Measurements from ENCODE around the gene NID1. TPM values are rescaled to one million over a fixed set of nuclear protein-coding genes. Genes with fewer than 3 reads are reported as not detected.

NID1 gene
- total RNA-seq, 1 donor from 2014 or later = 73.0 TPM

GRCh38 chr1:235997049-235997448, 67.8 kb downstream of the NID1 start:
- no peaks in the 10 kb centered on the region for H4K20me1 ChIP-seq (ENCODE audit: insufficient read depth, low read length)
- H3K4me1 ChIP-seq (ENCODE audit: insufficient read depth, low read length) = peaks cover 16% of the 10 kb centered on the region
- Mint-ChIP-seq H3K27me3 (ENCODE audit: low read depth, unreplicated experiment) (no peaks in the 10 kb centered on the region), H3K4me1 (ENCODE audit: low read depth, unreplicated experiment) (peaks cover 39% of the 10 kb centered on the region), H3K36me3 (ENCODE audit: low read depth, unreplicated experiment) (peaks cover 7% of the 10 kb centered on the region), H3K4me3 (ENCODE audit: unreplicated experiment) (no peak overlapping the region), H3K9me3 (ENCODE audit: unreplicated experiment) (no peaks in the 10 kb centered on the region), H3K27ac (ENCODE audit: unreplicated experiment) (no peak overlapping the region)
- no peaks in the 10 kb centered on the region for H3K9me3 ChIP-seq (ENCODE audit: insufficient read depth, low read depth, low read length)
- no peak overlapping the region for H3K4me3 ChIP-seq (ENCODE audit: insufficient read depth, low read depth, low read length)
- DNase-seq (ENCODE audit: low read depth) = no peak
- no peaks in the 10 kb centered on the region for H3K27me3 ChIP-seq (ENCODE audit: insufficient read depth, low read length)
- no peak for FAIRE-seq
- H3K4me2 ChIP-seq (ENCODE audit: low read length) = no peak overlapping the region
- no peak overlapping the region for H2AFZ ChIP-seq (ENCODE audit: low read depth, low read length)
- no peak for TF ChIP-seq EZH2 (IDR thresholded peaks at IDR 0.05; ENCODE audit: insufficient read depth, low read length)
- no peak for TF ChIP-seq CTCF (IDR thresholded peaks at IDR 0.05; ENCODE audit: insufficient read depth, low read depth, low read length)
- H3K79me2 ChIP-seq (ENCODE audit: insufficient read depth, low read length) = no peaks in the 10 kb centered on the region
- no peak overlapping the region for H3K9ac ChIP-seq (ENCODE audit: low read length)
- peaks cover 2% of the 10 kb centered on the region for H3K36me3 ChIP-seq (ENCODE audit: insufficient read depth, low read length)
- no peak overlapping the region for H3K27ac ChIP-seq (ENCODE audit: low read depth, low read length)

GRCh38 chr1:235996048-235996785, 68.7 kb downstream of the NID1 start:
- Mint-ChIP-seq H3K4me3 (ENCODE audit: unreplicated experiment) (no peak overlapping the region), H3K27me3 (ENCODE audit: low read depth, unreplicated experiment) (no peaks in the 10 kb centered on the region), H3K9me3 (ENCODE audit: unreplicated experiment) (no peaks in the 10 kb centered on the region), H3K27ac (ENCODE audit: unreplicated experiment) (no peak overlapping the region), H3K36me3 (ENCODE audit: low read depth, unreplicated experiment) (peaks cover 7% of the 10 kb centered on the region), H3K4me1 (ENCODE audit: low read depth, unreplicated experiment) (peaks cover 31% of the 10 kb centered on the region)
- DNase-seq (ENCODE audit: low read depth) = no peak
- no peak overlapping the region for H2AFZ ChIP-seq (ENCODE audit: low read depth, low read length)
- H3K9me3 ChIP-seq (ENCODE audit: insufficient read depth, low read depth, low read length) = no peaks in the 10 kb centered on the region
- TF ChIP-seq CTCF (IDR thresholded peaks at IDR 0.05; ENCODE audit: insufficient read depth, low read depth, low read length) = no peak
- no peak for TF ChIP-seq EZH2 (IDR thresholded peaks at IDR 0.05; ENCODE audit: insufficient read depth, low read length)
- no peak overlapping the region for H3K4me3 ChIP-seq (ENCODE audit: insufficient read depth, low read depth, low read length)
- peaks cover 2% of the 10 kb centered on the region for H3K36me3 ChIP-seq (ENCODE audit: insufficient read depth, low read length)
- peaks cover 16% of the 10 kb centered on the region for H3K4me1 ChIP-seq (ENCODE audit: insufficient read depth, low read length)
- no peaks in the 10 kb centered on the region for H3K27me3 ChIP-seq (ENCODE audit: insufficient read depth, low read length)
- no peak overlapping the region for H3K27ac ChIP-seq (ENCODE audit: low read depth, low read length)
- FAIRE-seq = no peak
- H3K79me2 ChIP-seq (ENCODE audit: insufficient read depth, low read length) = no peaks in the 10 kb centered on the region
- no peaks in the 10 kb centered on the region for H4K20me1 ChIP-seq (ENCODE audit: insufficient read depth, low read length)
- no peak overlapping the region for H3K9ac ChIP-seq (ENCODE audit: low read length)
- no peak overlapping the region for H3K4me2 ChIP-seq (ENCODE audit: low read length)

- DNase-seq (ENCODE audit: low read depth) (no peak), FAIRE-seq (no peak)
- TF ChIP-seq EZH2 (IDR thresholded peaks at IDR 0.05; ENCODE audit: insufficient read depth, low read length) (no peak), CTCF (IDR thresholded peaks at IDR 0.05; ENCODE audit: insufficient read depth, low read depth, low read length) (no peak)
- Histone ChIP-seq H3K27ac (ENCODE audit: low read depth, low read length) (no peak overlapping the region), H4K20me1 (ENCODE audit: insufficient read depth, low read length) (no peaks in the 10 kb centered on the region), H3K79me2 (ENCODE audit: insufficient read depth, low read length) (no peaks in the 10 kb centered on the region), H3K9me3 (ENCODE audit: insufficient read depth, low read depth, low read length) (no peaks in the 10 kb centered on the region), H2AFZ (ENCODE audit: low read depth, low read length) (no peak overlapping the region), H3K9ac (ENCODE audit: low read length) (no peak overlapping the region), H3K36me3 (ENCODE audit: insufficient read depth, low read length) (peaks cover 2% of the 10 kb centered on the region), H3K27me3 (ENCODE audit: insufficient read depth, low read length) (no peaks in the 10 kb centered on the region), H3K4me1 (ENCODE audit: insufficient read depth, low read length) (peaks cover 16% of the 10 kb centered on the region), H3K4me3 (ENCODE audit: insufficient read depth, low read depth, low read length) (no peak overlapping the region), H3K4me2 (ENCODE audit: low read length) (no peak overlapping the region)
- Mint-ChIP-seq H3K4me1 (ENCODE audit: low read depth, unreplicated experiment) (peaks cover 27% of the 10 kb centered on the region), H3K4me3 (ENCODE audit: unreplicated experiment) (no peak overlapping the region), H3K9me3 (ENCODE audit: unreplicated experiment) (peaks cover 1% of the 10 kb centered on the region), H3K27ac (ENCODE audit: unreplicated experiment) (no peak overlapping the region), H3K27me3 (ENCODE audit: low read depth, unreplicated experiment) (no peaks in the 10 kb centered on the region), H3K36me3 (ENCODE audit: low read depth, unreplicated experiment) (peaks cover 12% of the 10 kb centered on the region)
Measured at GRCh38 chr1:235995511-235995910, 69.4 kb downstream of the NID1 start.

All from astrocyte (in vitro differentiated cells and primary cell).